GM18951 (cell line): ENCODE data around the gene CFL1.

Source experiments
- POLR2A ChIP-seq: IDR thresholded peaks from 4 replicates; pipeline ENCODE4 v1.6.1; 2011; ENCODE audit warnings: mild to moderate bottlenecking; ENCODE audit not compliant: insufficient read length, insufficient read depth; ENCODE audit errors: extremely low read depth
- in situ Hi-C: fragments of 300-500 bp; cut with MboI; formaldehyde crosslinking; loops from one replicate; pipeline ENCODE4 v1.12.0; 2022; ENCODE audit warnings: low sequenced_read_pairs, mixed read lengths, inconsistent platforms; ENCODE audit not compliant: unreplicated experiment

The CFL1 gene

GRCh38 chr11:65884716-65885092 is 26.7 kb upstream of the CFL1 start:
- no peak for TF ChIP-seq POLR2A
- in situ Hi-C loops: loop anchor here (5.0 kb wide), 1 partner anchor 103 kb away; no protein-coding TSS in a partner anchor

DNA sequence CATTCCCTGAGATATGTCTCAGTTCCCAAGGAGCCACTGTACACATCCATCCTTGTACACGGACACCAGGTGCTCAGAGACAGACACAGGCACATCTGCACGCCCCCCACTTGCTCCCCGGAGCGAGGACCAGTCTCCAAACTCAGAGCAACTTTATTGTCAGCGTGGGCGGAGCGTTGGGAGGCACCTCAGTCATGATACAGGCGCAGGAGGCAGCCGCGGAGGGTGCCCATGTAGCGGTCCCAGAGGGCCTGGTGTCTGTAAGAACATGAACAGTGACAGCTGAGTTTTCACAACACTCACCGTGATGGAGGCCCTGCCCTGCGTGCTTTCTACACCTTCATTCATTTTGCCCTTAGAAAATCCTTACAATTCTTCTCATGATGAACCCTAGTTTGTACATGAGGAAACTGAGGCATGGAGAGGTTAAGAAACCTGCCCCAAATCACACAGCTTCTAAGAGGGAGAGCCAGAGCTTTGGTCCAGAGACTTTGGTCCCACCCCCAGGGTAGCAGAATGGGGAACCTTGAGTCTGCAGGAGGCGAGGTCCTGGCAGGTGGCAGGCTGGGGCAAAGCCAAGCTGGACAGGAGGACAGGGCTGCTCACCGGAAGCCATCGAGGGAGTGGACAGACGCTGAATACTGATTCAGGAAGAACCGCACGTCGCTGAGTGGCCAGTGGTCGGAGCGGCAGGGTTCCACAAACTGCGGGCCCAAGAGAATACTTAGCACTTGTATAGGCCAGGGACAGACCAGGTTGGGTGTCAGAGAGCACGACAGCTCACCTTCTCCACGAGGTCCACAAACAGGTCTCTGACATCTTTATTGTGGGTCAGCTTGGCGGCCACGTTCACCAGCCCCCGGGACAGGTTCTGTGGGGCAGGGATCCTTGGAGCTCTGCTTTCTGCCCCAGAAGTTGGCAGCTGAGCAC is 26.1 kb upstream of the CFL1 start:
- in situ Hi-C loops: loop anchor here (5.0 kb wide), 1 partner anchor 103 kb away; no protein-coding TSS in a partner anchor

DNA sequence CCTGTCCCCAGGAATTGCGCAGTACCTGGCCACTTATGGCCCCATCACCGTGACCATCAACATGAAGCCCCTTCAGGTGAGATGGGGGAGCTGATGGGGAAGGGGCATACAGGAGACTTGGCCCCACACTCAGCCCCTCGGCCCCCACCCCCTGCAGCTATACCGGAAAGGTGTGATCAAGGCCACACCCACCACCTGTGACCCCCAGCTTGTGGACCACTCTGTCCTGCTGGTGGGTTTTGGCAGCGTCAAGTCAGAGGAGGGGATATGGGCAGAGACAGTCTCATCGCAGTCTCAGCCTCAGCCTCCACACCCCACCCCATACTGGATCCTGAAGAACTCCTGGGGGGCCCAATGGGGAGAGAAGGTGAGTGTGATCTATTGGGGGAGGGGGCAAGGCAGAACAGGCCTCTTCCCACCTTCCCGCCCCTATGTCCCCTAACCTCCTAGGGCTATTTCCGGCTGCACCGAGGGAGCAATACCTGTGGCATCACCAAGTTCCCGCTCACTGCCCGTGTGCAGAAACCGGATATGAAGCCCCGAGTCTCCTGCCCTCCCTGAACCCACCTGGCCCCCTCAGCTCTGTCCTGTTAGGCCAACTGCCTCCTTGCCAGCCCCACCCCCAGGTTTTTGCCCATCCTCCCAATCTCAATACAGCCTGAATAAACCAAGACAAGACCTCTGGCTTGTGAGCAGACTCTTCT is 25.2 kb upstream of the CFL1 start:
- TF ChIP-seq POLR2A: no peak
- in situ Hi-C loops: loop anchor here (5.0 kb wide), 1 partner anchor 104 kb away; no protein-coding TSS in a partner anchor

More for the DNA sequence above, 26.1 kb upstream of the CFL1 start:
- no peak for TF ChIP-seq POLR2A

DNA sequence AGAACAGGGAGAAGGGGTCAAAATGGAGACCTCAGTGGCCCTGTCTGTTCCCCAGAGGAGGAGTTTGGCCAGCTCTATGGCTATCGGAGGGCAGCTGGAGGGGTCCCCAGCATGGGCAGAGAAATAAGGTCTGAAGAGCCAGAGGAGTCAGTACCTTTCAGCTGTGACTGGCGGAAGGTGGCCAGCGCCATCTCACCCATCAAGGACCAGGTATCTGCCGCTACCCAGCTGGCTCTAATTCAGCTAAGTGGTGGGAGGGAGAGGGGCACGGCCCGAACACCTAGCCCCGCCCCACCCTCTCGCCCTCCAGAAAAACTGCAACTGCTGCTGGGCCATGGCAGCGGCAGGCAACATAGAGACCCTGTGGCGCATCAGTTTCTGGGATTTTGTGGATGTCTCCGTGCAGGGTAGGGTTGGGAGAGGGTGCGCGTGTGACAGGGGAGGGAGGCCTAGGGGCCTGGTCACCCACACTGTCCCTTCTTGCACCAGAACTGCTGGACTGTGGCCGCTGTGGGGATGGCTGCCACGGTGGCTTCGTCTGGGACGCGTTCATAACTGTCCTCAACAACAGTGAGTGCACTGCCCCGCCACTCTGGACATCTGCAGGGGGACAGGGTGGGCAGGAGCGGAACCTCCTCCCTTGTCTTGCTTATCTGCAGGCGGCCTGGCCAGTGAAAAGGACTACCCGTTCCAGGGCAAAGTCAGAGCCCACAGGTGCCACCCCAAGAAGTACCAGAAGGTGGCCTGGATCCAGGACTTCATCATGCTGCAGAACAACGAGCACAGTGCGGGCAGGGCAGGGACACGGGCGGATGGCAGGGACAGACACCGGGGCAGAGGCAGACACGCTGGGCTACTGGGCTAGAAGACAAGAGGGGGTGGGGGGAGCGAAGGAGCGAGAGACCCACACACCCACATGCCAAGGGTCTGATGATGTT is 24.4 kb upstream of the CFL1 start:
- TF ChIP-seq POLR2A: no peak

GRCh38 chr11:65880844-65881421 is 23.0 kb upstream of the CFL1 start:
- no peak for TF ChIP-seq POLR2A
- in situ Hi-C loops: loop anchor here (5.0 kb wide), 1 partner anchor 106 kb away; no protein-coding TSS in a partner anchor

More for the DNA sequence above, 24.4 kb upstream of the CFL1 start:
- in situ Hi-C loops: loop anchor here (5.0 kb wide), 1 partner anchor 105 kb away; no protein-coding TSS in a partner anchor

- in situ Hi-C loops: loop anchor here (5.0 kb wide), 1 partner anchor 107 kb away; no protein-coding TSS in a partner anchor
- TF ChIP-seq POLR2A: no peak
These were observed 22.0 kb upstream of the CFL1 start for GRCh38 chr11:65880027-65880426.

DNA sequence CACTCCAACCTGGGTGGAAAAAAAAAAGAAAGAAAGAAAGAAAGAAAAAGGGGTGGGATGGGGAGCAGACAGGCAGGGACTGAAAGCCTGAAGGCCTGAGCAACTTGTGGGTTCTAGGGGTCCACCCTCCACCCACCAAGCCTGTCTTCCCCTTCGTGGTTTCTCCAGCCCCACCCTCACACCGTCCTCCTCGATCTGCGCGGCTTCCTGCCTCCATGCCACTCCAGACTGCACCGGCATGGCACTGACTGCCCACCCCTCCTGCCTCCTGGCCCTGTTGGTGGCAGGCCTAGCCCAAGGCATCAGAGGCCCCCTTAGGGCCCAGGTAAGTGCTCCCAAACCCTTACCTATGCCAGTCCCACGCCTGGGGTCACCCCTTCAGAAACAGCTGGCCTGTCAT is 21.6 kb upstream of the CFL1 start, which contains the start of gene CTSW:
CTSW (plus strand) TSS at position 221 of the 400 bp plus-strand sequence; CDS start at position 239, 18 bp downstream.
- in situ Hi-C loops: loop anchor here (5.0 kb wide), 1 partner anchor 108 kb away; no protein-coding TSS in a partner anchor

GRCh38 chr11:65873318-65874156 is 15.6 kb upstream of the CFL1 start:
- peak; percentile 80 for TF ChIP-seq POLR2A
- in situ Hi-C loops: no loop called here

More for the DNA sequence above, 21.6 kb upstream of the CFL1 start, which contains the start of gene CTSW:
- no peak for TF ChIP-seq POLR2A

DNA sequence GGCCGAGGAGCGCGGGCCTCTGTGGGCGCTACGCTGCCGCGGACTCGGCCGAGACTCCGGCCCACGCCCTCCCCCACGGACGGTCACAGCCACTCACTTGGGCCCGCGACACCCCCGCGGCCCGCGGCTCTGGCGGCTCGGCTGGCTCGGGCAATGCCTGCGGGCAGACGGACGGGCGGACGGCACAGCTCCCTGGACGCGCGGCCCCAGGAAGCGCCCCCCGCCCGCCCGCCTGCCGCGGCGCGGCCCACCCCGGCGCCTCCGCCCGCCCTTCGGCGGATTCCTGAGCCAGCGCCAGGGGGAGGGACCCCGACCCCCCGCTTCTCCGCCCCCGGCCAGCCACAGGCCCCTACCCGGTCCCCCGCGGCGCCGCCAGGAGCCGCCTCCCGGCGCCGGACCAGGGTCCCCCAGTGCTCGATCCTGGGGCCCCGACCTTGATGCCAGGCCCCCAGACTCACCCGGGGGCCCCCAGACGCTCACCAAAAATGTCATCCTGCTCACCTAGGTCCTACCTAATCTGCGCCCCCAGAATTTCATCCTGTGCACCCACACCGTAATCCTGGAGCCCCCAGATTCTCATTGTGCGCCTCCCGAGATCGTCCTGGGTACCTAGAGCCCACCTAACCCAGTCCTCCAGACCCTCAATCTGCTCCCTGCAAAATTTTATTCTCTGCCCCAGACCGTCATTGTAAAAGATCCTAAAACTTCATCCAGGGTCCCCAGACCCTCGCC is 14.8 kb upstream of the CFL1 start, which contains the start of gene EFEMP2:
EFEMP2 (minus strand) TSS at position 215 of the 732 bp plus-strand sequence. CDS start 446 bp downstream, outside the sequence.
- no peak for TF ChIP-seq POLR2A
- in situ Hi-C loops: no loop called here

DNA sequence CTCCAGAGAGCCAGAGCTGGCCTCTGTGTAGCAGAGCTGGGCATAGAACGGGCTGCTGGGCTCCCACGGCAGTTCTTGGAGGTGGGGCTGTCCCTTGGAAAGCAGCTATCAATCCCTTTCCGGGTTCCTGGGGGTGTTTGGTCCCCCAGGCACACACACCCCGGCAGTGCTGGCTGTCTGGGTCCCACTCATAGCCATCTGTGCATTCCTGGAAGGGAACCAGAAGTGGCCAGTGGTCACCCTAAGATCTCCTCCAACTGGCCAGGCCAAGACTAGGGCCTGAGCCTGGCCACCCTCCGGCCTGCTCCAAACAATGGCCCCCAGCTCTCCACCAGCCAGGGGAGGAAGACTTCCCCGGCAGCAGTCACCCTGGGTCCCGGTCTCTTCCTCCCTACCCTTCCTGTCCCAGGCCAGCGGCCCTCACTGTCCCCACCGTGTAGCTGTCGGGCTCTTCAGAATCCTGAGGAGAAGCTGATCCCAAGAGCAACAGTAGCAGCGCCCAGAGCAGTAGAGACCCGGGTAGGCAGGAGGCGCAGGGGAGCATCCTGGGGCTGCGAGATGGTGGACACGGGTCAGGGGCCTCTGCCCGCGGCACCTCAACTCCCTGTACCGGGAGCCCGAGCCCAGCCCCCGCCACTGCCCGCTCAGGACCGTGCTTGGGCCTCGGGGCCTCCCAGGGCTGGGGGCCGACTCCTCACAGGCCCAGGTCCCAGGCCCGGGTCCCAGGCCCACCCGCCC is 14.0 kb upstream of the CFL1 start:
- in situ Hi-C loops: no loop called here
- TF ChIP-seq POLR2A: no peak
